Testis (tissue), 2 donors: ENCODE measurements around the gene RASA3.

Source experiments
- POLR2A ChIP-seq: fragments of 450-650 bp; IDR thresholded peaks from one replicate; pipeline ENCODE4 v1.6.1; 2017; ENCODE audit warnings: antibody characterized with exemption, mild to moderate bottlenecking, moderate library complexity
- TF ChIP-seq, protein P1 (sequence below), 3 experiments: fragments of 450-650 bp in 2 of 3; fragments of 200-600 bp in 1 of 3; sonication (generic) in 1 of 3; IDR thresholded peaks; one replicate each; pipeline ENCODE4 v1.5.1; 2016 to 2019; ENCODE audit warnings: antibody characterized with exemption in 3 of 3, mild to moderate bottlenecking in 2 of 3, moderate library complexity in 1 of 3

DNA sequence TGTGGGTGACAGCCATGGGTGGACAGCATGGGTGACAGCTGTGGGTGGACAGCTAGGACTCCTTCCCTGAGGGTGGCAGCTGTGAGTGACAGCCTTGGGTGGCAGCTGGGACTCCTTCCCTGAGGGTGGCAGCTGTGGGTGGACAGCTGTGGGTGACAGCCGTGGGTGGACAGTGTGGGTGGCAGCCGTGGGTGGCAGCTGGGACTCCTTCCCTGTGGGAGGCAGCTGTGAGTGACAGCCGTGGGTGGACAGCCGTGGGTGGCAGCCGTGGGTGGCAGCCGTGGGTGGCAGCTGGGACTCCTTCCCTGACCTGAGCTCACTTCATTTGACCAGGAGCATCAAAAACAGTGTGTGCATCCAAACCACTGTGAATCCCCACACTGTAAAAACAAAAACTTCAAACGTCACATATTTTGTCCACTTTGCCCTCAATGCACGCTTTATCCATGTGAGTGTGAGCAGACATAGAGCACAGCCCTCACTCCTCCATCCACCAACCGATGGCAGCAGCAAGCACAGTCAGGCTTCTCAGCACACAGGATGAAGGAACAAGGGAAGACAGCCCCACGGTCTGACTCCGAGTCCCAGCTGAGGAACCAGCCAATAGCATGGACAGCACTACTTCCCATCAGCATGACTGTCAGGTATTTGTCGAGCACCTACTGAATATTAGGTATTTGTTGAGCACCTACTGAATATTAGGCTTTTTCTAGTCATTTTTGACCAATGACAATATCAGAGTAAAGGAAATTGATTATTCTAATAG, 45.0 kb upstream of the RASA3 start:
- no peak for TF ChIP-seq POLR2A
- TF ChIP-seq, protein P1, sequence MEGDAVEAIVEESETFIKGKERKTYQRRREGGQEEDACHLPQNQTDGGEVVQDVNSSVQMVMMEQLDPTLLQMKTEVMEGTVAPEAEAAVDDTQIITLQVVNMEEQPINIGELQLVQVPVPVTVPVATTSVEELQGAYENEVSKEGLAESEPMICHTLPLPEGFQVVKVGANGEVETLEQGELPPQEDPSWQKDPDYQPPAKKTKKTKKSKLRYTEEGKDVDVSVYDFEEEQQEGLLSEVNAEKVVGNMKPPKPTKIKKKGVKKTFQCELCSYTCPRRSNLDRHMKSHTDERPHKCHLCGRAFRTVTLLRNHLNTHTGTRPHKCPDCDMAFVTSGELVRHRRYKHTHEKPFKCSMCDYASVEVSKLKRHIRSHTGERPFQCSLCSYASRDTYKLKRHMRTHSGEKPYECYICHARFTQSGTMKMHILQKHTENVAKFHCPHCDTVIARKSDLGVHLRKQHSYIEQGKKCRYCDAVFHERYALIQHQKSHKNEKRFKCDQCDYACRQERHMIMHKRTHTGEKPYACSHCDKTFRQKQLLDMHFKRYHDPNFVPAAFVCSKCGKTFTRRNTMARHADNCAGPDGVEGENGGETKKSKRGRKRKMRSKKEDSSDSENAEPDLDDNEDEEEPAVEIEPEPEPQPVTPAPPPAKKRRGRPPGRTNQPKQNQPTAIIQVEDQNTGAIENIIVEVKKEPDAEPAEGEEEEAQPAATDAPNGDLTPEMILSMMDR (IDR thresholded peaks at IDR 0.05): no peak
